ENCODE results near the gene SLC2A5.

DNA sequence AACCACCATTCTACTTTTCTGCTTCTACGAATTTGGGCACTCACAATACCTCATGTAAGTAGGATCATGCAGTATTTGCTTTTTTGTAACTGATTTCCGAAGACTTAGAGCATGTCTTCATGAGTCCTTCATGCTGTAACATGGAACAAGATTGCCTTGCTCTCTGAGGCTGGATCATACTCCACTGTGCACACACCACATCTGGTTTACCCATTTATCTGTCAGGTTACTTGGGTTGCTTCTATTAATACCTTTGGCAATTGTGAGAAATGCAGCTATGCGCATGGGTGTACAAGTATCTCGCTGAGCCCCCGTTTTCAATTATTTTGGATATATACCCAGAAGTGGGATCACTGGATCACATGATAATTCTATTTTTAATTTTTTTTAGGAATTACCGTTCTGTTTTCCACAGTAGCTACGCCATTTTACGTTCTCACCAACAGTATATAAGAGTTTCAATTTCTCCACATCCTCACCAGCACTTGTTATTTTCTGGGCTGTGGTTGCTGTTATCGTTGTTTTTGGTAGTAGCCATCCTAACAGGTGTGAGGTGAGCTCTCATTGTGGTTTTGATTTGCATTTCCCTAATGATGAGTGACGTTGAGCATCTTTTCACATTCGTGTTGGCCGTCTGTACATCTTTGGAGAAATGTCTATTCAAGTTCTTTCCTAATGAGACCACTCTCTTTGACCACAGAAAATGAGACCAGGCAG, 10.7 kb upstream of the SLC2A5 start:
- TF ChIP-seq, protein P1, sequence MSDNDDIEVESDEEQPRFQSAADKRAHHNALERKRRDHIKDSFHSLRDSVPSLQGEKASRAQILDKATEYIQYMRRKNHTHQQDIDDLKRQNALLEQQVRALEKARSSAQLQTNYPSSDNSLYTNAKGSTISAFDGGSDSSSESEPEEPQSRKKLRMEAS (IDR thresholded peaks at IDR 0.05) = no peak
- no peak for TF ChIP-seq TCF12 (IDR thresholded peaks at IDR 0.05; ENCODE audit: low read depth)
- TF ChIP-seq, protein P2, sequence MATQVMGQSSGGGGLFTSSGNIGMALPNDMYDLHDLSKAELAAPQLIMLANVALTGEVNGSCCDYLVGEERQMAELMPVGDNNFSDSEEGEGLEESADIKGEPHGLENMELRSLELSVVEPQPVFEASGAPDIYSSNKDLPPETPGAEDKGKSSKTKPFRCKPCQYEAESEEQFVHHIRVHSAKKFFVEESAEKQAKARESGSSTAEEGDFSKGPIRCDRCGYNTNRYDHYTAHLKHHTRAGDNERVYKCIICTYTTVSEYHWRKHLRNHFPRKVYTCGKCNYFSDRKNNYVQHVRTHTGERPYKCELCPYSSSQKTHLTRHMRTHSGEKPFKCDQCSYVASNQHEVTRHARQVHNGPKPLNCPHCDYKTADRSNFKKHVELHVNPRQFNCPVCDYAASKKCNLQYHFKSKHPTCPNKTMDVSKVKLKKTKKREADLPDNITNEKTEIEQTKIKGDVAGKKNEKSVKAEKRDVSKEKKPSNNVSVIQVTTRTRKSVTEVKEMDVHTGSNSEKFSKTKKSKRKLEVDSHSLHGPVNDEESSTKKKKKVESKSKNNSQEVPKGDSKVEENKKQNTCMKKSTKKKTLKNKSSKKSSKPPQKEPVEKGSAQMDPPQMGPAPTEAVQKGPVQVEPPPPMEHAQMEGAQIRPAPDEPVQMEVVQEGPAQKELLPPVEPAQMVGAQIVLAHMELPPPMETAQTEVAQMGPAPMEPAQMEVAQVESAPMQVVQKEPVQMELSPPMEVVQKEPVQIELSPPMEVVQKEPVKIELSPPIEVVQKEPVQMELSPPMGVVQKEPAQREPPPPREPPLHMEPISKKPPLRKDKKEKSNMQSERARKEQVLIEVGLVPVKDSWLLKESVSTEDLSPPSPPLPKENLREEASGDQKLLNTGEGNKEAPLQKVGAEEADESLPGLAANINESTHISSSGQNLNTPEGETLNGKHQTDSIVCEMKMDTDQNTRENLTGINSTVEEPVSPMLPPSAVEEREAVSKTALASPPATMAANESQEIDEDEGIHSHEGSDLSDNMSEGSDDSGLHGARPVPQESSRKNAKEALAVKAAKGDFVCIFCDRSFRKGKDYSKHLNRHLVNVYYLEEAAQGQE (IDR thresholded peaks at IDR 0.05; ENCODE audit: low read depth) = no peak
- TF ChIP-seq YY1 (IDR thresholded peaks at IDR 0.05; ENCODE audit: low read depth) = no peak
- TF ChIP-seq TEAD4 (IDR thresholded peaks at IDR 0.05) = no peak
- TF ChIP-seq FOXM1 (IDR thresholded peaks at IDR 0.05; ENCODE audit: borderline replicate concordance, low read depth) = no peak
- TF ChIP-seq CREB1 (IDR thresholded peaks at IDR 0.05; ENCODE audit: low read depth) = no peak
- TF ChIP-seq EP300 (IDR thresholded peaks at IDR 0.05; ENCODE audit: borderline replicate concordance) = no peak
- no peak for TF ChIP-seq TAF1 (IDR thresholded peaks at IDR 0.05; ENCODE audit: low read depth)
- TF ChIP-seq ZBTB7A (IDR thresholded peaks at IDR 0.05; ENCODE audit: low read depth) = no peak

All from Ishikawa (cell line).